Forelimb muscle (tissue), 1 donor: ENCODE results near the gene CBLB. TPM values are rescaled to one million over a fixed set of nuclear protein-coding genes. Genes with fewer than 3 reads are reported as not detected.
"Not testable (repeated sequence)": the region's sequence is repeated elsewhere in the genome, so short reads cannot be mapped to it uniquely, and the experiment has no call there.

Experiments
- DNase-seq: peaks from one replicate; pipeline ENCODE4 v3.0.0-alpha.2; 2013; ENCODE audit warnings: low read depth
- polyA plus RNA-seq: library from polyadenylated mRNA; unstranded; fragments of 120-200 nt; gene quantifications from one replicate; pipeline ENCODE4 v1.2.1, GENCODE V29; 2013; ENCODE audit not compliant: insufficient read length

The CBLB gene
- polyA plus RNA-seq, 1 donor, result 21.0 TPM

DNA sequence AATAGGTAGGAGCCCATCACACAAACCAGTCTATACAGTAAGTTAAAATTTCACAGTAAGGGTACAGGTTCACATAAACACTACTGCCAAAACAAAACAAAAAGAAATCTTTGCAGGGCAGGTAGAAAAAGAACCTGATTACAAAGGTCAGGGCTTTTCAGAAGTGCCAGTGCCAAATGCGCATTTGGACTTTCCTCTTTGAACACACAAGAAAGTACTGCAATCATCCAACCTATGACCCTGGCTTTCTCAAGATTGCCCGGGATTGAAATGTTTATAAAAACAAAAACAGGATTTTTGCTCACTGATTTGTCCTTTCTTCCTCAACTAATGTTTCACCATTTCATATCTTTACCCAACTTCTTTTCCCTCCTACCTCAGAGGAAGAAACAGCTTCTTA is 47.4 kb downstream of the CBLB start:
- DNase-seq, result no peak

DNA sequence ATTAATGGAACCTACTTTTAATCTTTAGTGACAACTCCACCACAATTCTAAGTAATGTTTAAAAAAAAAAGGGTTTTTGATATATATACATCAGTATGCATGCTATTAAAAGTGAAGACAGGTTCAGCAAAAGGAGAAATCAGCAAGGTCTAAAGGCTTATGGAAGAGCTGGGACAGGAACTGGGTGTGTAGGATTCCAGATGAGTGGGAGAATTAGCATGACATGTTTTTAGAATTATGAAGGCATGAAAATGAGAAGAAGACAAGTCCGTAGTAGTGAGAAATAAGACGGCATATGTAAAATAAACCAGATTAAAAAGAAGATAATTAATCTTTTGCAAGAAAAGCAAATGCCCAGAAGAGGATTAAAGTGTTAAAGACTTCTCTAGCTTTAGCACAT is 52.0 kb downstream of the CBLB start:
- DNase-seq, result no peak

DNA sequence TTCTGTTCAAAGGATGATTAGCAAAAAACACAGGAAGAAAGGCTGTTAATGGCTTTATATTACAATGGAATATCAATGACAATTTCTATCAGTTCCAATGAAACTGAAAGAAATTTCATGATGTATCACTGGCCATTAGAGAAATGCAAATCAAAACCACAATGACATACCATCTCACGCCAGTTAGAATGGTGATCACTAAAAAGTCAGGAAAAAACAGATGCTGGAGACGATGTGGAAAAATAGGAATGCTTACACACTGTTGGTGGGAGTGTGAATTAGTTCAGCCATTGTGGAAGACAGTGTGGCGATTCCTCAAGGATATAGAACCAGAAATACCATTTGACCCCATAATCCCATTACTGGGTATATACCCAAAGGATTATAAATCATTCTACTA is 53.5 kb downstream of the CBLB start:
- DNase-seq, result not testable (repeated sequence)

DNA sequence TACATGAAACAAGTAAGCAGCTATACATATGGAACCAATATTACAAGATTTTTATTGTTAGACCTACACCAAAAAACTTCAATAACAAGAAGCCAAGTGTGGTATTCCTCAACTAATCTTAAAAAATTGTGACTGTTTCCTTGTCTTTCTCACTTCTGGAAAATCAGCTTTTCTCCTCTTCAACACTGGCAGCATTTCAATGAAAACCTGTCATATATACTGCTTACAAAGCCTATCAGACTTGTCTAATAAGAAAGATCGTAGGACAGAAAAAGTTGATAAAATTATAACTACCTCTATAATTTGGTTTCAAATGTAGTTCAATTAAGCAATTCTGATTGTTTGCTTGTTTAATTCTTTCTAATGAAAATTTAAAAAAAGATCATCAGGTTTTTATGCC is 55.1 kb downstream of the CBLB start:
- DNase-seq, result no peak

DNA sequence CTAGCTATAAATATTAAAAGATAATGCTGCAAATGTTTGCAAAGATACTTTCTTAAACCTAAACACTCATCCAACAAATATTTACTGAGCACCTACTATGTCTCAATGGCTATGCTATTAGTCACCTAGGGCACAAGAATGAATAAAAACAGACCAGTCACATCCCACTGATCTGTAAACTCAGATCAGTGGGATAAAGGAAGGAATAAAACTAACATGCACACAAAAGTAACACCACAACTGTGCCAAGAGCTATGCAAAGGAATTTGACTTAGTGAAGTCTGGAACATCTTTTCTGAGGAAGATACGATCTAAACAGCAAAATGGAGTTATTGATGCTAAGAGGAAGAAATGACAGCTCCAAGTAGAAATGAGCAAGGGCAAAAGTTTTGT is 56.6 kb downstream of the CBLB start:
- DNase-seq, result no peak

DNA sequence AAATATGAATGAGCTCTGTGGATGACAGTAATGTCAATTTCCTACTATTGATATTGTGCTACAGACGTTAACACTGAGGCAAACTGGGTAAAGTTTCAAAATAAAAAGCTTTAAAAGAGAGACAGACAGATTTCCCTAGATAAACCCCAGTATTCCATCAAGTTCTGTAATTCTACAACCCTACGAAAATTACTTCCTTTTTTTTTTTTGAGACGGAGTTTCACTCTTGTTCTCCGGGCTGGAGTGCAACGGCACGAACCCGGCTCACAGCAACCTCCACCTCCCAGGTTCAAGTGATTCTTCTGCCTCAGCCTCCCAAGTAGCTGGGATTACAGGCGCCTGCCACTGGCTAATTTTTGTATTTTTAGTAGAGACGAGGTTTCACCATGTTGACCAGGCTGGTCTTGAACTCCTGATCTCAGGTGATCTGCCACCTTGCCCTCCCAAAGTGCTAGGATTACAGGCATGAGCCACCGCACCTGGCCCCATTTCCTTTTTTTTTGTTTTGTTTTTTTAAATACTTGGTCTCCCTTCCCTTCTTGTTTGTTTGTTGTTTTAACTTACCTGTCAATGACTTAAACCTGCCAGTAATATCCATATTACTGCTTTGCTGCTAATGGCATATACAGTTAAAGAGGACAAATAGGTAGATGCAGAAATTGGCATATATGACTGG is 57.2 kb downstream of the CBLB start:
- no peak for DNase-seq

DNA sequence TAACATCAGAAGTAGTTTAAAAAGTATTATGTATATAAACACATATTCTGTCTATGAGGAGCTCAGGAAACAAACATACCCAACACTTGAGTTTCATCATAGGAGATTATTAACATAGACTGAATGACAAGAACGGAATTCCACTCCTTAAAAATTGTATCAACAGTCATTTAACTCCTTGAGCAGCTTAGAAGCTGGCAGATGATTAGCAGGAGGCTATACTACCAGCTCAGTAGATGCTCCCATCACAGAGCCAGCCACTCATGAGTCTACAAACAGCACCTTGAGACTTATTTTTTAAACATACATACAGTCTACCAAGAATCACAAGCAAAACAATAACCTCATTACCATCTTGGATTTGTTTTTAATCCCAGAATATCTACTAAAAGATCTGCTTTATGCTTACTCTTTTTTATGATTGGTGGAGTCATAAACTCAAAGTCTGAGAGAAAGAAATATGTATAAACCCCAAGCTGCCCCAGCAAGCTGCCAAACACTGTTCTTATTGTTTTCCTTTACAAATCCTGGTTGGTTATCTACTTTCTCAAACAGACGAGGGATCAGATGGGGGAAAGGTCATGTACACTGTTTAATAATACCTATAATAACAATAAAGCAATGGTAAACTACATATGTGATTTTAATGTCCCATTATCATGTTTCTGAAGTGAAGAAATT is 59.5 kb downstream of the CBLB start:
- no peak for DNase-seq

DNA sequence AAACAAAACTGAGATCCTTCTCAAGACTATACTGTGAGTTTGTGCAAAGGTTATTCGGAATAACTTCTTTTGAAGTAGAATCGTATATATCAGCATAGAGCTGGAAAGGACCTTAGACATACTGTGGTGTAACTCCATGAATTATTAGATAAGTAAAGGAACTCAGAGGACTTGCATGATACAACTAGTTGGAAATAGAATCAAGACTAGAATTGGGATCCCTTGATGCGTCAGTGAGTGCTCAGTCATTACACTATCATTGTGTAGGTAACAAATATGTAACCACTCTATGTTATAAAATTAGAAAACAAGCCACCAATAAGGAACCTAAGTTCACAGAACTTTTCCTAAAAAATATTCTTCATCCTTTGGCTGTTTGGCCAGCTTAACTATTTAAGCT is 61.1 kb downstream of the CBLB start:
- no peak for DNase-seq

DNA sequence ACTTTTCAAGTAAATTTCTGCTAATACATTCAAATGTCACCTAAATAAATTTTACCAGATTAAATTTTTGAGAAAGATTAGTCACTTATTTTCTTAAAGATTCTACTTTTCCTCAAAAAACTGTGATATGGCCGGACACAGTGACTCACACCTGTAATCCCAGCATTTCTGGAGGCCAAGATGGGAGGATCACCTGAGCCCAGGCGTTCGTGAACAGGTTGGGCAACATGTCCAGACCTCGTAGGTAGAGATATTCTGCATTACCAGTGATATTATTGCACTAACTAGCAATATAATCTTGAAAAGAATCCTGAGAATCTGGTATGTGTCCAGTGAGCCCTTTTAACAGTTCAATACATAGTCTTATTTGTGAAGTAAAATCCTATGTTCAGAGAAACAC is 61.7 kb downstream of the CBLB start:
- DNase-seq, result no peak

DNA sequence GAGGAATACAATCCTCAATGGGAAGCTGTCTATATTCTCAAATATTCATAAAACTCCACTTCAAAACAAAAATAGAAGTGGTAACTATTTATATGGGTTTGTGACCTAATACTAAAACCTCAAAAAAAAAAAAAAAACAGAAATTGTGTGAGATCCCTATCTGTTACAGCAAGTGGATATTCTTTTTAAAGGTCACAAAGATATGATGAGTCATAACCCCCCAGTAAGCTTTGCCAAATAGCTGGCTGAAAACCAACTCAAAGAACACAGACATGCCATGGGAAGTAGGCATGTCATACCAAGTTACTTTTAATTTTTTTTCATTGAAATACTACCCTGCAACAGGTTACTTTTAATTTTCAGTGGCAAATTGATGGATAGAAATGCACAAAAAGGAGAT is 62.5 kb downstream of the CBLB start:
- no peak for DNase-seq

DNA sequence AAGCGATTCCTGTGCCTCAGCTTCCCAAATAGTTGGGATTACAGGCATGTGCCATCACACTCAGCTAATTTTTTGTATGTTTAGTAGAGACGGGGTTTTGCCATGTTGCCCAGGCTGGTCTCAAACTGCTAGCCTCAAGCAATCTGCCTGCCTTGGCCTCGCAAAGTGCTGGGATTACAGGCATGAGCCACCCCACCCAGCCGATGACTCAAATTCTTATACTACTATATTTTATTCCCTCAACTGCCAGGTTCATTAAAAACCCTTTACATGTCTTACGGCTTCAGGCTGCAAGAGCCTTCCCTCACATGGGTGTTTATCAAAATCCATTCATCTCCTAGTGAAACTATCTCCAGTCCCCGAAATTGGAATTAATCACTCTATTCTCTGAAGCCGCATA is 63.4 kb downstream of the CBLB start:
- DNase-seq, result no peak

DNA sequence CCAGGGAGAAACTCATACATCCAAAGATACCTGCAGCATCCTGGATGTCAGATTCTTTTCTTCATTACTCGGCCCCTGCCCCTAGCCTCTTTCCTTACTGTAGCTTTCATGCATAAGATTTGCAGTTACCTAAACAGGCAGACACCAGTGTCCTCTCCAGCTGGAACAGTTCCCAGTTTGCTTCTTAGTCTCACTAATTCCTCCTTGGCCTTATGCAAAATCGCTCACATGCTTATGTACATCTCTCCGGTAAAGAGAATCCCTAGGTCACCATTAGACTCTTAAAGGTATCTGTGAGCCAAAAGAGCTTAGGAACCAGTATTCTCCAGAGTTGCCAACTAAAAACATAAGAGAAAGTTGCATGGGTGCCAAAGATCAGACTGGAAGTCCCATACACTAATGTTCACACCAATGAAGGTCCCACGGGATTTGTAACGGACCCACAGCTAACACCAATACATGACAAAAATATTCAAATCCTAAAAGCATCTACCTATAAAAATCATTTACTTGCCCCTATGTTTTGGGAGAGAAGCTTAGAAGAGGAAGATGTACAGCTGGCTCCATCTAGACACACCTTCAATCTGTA is 66.6 kb downstream of the CBLB start:
- DNase-seq, result no peak

DNA sequence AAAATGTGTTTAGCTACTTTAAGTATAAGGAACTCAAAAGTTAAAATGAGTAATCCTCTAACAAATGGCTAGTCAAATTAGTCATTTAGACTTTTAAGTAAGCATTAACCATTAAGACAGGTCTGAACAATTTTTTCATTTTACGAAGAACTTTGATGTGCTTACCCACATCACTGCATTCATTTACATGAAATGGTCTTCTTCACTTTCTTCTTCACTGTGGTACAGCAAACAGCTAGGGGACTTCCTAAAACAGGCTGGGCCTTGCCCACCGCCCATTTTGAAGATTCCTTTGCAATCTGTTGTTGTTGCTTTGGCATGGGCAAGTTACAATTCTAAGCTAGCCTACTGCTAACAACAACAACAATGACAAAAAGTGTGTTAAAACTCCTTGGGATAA is 67.4 kb downstream of the CBLB start:
- no peak for DNase-seq

DNA sequence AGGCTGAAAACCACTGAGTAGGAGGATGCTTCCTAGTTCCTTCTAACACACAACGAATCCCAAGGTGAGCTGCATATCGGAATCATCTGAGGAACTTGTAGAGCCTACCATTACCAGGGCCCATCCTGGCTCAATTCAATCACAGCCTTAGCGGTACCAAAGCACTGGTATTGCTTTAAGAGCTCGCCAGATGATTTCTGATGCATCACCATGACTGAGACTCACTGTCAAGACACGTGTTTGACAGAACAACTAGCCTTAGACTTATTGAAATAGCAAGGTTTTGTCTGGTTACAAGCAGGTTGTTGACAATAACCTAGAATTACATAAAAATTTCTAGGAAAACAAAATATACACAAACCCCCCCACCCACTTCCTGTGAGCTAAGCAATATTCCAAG is 68.5 kb downstream of the CBLB start:
- no peak for DNase-seq

DNA sequence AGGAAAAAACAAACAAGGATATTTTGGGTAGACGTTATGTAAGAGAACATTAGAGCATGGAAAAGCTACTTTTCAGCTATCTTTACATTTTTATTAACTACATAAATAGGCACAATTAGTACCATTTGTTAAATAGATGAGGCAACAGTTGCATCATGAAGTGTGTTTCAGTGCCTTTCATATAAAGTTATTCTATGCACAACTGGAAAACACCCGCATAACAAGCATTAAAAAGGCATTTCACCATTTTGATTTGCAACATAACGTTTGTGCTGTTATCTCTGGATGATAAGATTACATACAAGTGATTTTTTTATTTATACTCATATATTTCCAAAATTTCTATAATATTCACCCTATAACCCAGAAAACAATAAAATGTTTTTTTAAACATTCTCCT is 69.5 kb downstream of the CBLB start:
- no peak for DNase-seq

DNA sequence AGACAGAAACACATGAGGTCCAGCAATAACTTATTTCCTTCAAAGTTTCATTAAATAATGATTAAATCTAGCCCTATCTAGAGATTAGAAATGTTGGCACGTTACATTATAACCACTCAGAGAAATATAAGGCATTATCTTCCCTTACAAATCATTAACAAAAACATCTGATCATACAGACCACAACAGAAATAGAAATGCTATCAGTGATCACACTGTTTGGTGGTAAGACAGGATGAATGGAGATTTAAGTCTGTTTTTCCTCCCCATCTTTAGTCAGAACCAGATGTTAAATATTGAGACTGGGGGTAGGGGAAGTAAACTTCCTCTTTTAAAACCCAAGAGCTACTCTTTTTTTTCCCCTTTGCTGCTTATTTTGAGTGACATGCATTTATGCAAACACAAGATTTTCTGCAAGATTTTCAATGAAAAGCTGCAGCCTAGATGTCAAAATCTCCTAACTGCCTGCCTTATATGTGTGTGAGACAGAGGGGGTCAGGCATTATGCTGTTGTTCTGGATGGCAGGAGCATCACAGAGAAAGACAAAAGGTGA is 70.4 kb downstream of the CBLB start:
- no peak for DNase-seq

DNA sequence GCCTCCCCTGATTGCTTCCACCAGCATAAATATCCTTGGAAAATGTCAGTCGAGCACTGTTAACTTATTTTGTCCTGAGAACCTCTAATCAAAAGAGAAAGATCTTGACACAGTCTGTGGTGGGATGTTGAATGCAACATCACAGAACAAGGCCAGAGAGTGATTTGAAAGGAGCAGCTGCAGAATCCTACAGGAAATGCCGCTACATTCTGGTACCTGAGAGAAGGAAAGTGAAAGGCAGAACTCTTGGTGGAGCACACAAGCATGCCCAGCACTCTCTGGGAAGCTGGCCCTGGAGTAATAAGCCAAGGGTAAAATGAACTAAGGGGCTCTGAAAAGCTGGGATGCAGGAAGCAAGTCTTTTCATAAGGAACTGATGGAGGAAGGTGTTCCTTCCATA is 75.8 kb downstream of the CBLB start:
- no peak for DNase-seq

DNA sequence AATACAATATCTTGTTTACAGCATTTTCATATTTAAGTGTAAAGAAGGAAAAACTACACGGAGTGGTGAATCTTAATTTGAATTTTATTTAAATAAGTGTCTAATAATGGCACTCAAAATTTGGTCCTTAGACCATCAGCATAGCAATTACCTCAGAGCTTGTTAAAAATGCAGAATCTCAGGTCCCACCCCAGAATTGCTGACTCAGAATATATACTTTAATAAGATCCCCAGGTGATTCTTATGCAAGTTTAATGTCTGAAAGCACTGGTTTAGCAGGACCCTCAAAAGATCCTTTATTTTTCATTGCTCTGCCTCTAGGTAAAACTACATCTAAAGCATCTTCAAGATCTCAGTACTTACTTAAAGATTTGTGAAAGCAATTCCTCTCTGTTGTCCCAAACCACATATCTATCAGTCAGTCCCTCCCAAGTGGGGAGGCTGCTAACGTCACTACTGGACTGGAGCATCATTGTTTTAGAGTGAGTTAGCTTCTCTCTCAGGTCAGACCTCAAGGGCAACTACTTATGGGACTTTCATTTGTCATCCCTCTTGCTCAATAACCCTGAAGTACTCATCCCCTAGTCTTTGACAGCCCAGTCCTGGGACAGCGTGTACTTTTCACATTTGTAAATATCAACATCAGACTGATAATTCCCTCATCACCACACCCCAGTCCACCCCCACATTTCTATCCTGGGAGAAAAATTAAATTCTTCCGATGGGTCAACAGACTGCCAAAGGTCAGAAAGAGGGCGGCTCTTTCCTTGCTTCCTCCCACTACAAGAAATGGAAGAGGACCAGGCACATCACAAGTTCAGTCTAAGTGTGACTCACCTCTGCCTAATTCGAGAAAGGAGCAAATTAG is 76.7 kb downstream of the CBLB start:
- no peak for DNase-seq

DNA sequence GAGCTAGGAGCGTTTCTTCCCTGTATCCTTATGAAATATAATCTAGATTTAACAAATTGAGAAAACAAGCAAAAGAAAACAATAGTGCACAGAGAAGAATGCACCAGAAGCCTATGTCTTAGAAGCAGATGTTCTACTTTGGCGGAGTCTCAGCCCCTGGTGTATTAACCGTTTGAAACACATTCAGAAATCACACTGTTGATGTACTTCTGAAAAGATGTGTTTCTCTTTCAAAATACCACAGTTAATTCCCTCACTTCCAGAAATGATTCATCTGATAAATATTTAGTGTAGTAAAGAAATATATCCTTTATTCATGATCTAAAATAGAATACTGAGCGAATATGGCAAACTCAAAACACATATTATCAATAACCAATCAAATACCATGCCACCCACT is 77.7 kb downstream of the CBLB start:
- DNase-seq, result no peak

DNA sequence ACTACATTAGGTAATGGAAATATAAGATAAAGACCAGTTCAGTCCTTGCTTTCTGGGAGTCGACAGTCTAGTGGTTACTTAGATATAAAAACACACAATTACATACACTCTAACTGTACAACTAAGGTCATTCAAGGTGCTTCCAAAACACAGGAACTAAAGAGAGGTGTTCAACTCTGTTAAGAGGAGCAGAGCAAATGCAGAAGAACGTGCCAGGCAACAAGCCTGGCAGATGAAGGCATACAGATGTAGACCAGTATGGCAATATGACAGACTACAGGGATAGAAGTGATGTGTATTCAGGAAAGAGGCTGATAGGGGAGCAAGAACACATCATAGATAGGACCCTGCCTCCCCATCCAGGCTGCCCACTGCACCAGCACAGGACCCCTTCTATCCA is 78.3 kb downstream of the CBLB start:
- DNase-seq, result no peak

DNA sequence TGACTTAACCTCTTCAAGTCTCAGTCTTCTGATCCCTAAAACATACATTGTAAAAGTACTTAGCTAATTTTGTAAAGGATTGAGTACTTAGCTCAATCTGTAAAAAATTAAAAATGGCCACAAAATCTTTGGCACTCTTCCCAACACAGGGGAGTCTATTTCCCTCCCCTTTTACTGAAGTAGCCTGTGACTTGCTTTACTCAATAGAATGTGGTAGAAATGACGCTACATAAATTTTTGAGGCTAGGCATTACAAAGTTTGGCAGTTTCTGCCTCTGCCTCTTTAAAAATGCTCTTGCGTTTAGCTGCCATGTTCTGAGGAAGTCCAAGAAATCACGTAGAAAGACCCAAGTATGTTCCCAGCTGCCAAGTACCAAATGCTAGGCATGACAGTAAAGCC is 80.2 kb downstream of the CBLB start:
- no peak for DNase-seq

DNA sequence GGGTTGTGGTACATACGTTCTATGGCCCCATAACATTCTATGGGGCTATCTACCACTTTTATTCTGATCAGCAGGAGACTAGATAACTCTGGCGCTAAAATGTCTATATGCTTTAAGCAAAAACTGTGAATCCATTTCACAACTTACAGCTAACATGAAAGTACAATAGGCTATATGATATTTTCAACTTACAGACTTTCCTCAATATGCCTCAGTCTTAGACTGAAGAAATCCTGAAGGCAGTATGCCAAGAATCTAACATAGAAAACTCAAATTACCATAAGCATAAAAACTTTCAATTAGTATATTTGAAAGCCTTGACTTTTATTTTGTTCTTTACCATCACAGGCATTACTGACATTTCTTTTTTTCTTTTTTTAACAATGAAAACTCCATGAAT is 81.4 kb downstream of the CBLB start:
- no peak for DNase-seq
